GM10266 (cell line): ENCODE data around the gene SLAIN1.
A peak's percentile ranks its signal among the peaks of the same experiment; 100 is the strongest.
"Not testable (repeated sequence)": the region's sequence is repeated elsewhere in the genome, so short reads cannot be mapped to it uniquely, and the experiment has no call there.

ENCODE experiments used
- DNase-seq: peaks from one replicate; pipeline ENCODE4 v3.0.0; 2012; ENCODE audit errors: extremely low spot score
- TF ChIP-seq, protein P1 (sequence below): IDR thresholded peaks from 2 replicates; pipeline ENCODE4 v1.5.1; 2012; ENCODE audit warnings: mild to moderate bottlenecking, low read depth; ENCODE audit not compliant: control insufficient read depth, insufficient read depth; ENCODE audit errors: missing control alignments

Gene SLAIN1

DNA sequence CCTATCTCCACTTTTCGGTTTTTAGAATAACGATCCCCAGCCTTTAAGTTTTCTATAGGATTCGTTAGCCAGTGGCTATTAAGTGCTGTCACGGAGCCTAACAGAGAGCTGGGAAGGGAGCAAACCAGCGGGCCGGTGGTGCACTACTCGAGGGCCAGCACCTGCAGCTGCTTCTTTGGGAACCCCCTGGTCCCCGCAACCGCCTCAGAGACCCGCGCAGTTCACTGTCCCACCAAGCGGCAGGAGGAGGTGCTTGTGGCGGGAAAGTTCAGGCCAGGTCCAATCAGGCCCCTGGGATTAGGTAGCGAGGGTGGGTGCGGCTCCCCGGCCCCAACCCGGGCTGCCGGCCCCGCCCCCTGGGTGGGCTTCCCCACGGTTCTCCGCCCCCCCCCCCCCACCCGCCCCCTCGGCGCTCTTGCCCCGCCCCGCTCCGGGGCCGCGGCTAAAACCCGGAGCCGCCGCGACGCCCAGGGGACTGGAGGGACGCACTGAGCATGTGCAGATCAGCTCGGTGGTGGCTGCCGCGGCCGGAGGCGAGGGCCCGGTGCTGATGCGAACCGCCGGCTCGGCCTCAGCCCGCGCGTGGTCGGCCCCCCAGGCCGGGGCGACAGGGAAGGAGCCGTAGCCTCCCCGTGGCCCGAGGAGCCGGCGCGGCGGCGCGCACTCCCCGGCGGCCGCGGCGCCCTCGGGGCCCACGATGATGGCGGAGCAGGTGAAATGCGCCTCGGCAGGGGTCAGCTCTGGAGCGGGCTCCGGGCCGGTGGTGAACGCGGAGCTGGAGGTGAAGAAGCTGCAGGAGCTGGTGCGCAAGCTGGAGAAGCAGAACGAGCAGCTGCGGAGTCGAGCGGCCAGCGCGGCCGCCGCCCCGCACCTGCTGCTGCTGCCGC, at the start of gene SLAIN1:
Gene SLAIN1 (plus strand): TSS at position 471 of the 887 bp plus-strand sequence. CDS start 227 bp downstream, at position 698.
- peak; percentile 98 for DNase-seq

DNA sequence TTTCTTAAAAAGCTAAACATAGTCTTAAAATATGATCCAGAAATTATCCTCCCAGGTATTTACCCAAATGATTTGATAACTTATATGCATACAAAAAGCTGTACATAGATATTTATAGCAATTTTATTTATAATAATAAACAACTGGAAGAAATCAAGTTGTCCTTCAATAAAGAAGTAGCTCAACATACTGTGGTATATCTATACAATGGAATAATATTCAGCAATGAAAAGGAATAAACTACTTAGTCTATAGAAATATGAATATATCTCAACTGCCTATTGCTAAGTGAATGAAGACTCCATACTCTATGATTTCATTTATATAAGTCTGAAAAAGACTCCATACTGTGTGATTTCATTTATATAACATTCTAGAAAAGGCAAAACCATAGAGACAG, 47.1 kb upstream of the SLAIN1 start:
- DNase-seq, result no peak
- TF ChIP-seq, protein P1, sequence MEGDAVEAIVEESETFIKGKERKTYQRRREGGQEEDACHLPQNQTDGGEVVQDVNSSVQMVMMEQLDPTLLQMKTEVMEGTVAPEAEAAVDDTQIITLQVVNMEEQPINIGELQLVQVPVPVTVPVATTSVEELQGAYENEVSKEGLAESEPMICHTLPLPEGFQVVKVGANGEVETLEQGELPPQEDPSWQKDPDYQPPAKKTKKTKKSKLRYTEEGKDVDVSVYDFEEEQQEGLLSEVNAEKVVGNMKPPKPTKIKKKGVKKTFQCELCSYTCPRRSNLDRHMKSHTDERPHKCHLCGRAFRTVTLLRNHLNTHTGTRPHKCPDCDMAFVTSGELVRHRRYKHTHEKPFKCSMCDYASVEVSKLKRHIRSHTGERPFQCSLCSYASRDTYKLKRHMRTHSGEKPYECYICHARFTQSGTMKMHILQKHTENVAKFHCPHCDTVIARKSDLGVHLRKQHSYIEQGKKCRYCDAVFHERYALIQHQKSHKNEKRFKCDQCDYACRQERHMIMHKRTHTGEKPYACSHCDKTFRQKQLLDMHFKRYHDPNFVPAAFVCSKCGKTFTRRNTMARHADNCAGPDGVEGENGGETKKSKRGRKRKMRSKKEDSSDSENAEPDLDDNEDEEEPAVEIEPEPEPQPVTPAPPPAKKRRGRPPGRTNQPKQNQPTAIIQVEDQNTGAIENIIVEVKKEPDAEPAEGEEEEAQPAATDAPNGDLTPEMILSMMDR, result no peak

More for the DNA sequence above, at the start of gene SLAIN1:
- TF ChIP-seq, protein P1, result no peak

DNA sequence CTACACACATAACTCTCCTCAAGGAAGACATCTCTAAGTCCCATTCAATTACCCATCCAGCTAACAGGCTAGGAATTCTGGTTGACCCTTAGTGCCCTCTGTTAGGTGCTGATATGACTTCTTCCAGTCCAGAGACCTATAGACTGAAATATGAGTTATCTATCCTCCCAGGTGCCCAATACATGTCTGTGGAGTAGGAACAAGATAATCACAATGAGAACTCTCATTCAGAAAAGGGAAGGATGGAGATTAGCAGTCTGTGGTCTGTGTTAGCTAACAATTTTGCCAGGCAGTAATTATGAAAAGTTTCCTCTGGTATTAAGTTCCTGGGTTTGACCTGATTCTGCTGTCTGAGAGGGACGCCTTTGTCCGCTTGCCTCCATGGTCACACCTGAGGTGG, 44.2 kb upstream of the SLAIN1 start:
- TF ChIP-seq, protein P1, result no peak
- no peak for DNase-seq

DNA sequence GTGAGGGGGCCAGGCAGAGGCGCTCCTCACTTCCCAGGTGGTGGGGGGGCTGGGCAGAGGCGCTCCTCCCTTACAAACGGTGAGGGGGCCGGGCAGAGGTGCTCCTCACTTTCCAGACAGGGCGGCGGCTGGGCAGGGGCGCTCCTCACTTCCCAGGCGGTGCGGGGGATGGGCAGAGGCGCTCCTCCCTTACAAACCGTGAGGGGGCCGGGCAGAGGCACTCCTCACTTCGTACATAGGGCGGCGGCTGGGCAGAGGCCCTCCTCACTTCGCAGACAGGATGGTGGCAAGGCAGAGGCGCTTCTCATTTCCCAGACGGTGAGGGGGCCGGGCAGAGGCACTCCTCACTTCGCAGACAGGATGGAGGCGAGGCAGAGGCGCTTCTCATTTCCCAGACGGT, 37.5 kb upstream of the SLAIN1 start:
- DNase-seq, result not testable (repeated sequence)

DNA sequence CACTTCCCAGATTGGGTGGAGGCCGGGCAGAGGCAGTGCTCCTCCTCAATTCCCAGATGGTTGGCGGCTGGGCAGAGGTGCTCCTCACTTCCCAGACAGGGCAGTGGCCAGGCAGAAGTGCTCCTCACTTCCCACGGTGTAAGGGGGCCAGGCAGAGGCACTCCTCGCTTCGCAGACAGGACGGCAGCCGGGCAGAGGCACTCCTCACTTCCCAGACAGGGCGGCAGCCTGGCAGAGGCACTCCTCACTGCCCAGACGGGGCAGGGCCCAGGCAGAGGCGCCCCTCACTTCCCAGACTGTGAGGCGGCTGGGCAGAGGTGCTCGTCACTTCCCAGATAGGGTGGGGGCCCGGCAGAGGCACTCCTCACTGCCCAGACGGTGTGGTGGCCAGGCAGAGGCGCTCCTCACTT, 36.6 kb upstream of the SLAIN1 start:
- TF ChIP-seq, protein P1, result no peak
- DNase-seq, result no peak

DNA sequence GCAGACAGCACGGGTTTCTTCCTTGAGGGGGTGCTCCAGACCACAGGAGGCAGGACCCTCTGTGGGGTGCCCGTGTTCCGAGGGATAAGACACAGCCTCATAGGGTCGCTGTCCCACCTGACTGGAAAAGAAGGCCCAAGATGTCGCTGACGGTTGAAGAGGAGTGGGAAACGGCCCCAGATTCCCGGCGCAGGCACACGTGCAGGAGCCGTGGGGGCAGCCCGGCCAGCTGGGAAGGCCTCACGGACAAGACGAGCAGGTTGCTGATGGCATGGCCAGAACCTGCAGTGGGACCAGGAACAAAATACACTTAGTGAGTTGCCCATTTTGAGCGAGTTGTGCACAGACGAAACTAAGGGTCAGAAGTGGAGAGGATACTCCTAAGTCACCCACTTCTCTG, 35.2 kb upstream of the SLAIN1 start:
- DNase-seq, result not testable (repeated sequence)

DNA sequence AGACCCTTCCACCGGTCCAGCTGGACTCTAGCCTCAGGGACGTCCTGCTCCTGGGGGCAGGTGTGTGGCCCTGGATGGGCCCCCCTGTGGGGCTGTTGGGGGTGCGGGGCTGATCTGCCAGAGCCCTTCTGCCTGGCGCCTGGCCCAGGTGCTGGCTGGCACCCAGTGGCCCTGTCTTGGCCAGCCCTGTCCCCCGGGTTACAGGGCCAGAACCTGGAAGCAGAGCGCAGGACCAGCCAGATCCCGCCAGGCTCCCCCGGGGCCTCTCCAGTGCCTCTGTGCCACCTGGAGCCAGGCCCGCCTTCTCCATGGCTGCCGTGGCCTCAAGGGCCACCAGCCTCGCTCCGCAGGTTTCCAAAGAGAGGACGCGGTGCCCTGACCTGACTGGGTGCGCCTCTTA, 34.7 kb upstream of the SLAIN1 start:
- not testable (repeated sequence) for DNase-seq

DNA sequence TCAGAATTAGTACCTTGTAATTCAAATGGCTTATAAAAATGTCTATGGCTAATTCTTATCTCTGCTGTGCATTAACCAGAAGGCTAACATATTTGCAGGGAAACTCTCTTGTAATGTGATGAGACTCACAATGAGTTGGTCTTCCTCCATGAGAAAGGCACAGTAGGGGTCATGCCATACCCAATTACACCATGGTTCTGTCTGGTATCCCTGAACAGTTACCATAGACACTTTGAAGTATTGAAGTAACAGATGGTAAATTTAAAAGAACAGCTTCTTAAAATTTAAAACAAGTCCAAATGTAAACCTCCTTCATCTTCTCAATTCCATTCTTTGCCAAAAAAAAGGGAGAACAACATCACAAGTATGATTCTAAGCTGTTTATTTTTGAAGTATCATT, 22.6 kb upstream of the SLAIN1 start:
- TF ChIP-seq, protein P1, result no peak
- DNase-seq, result no peak

DNA sequence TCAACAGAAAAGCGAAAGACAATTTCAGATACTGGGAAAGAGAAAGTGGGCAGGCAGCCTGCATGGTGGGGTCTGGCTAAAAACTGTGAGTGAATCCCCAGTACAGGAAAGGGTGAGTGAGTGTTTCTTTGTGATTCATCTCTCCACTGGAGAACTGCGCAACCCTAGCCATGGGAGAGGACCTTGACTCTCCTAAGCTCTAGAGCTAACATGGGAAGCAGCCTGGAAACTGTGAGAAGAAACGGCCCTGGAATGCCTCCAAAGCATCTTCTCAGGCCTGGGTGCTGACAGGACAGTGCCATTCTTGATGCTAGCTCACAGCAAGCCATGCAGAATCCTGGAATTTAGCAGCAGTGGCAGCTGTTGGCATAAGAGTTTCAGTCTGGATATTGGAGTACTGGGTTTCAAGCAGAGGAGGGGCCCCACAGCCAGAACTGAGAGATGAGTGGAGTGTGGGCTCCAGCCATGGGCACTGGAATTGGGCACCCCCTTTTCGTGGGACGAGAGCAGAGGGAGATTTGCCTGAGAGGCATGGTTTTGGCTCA, 18.7 kb upstream of the SLAIN1 start:
- TF ChIP-seq, protein P1, result no peak
- no peak for DNase-seq
